Mesenchymal stem cell (in vitro differentiated cells and primary cell): ENCODE measurements around the gene TNFSF11.

ENCODE experiments used
- DNase-seq: peaks from one replicate; pipeline ENCODE4 v3.0.0-alpha.2; 2013
- H2AFZ ChIP-seq: one replicate; pipeline ENCODE4 v1.6.1; 2013; ENCODE audit warnings: low read depth, mild to moderate bottlenecking, control low read depth, inconsistent platforms, low read length, moderate library complexity
- H2AK5ac ChIP-seq: 2 replicates; pipeline ENCODE4 v1.6.1; 2013; ENCODE audit warnings: low read length, moderate library complexity, mild to moderate bottlenecking, inconsistent platforms; ENCODE audit not compliant: severe bottlenecking
- H2BK120ac ChIP-seq: one replicate; pipeline ENCODE4 v1.6.1; 2013; ENCODE audit warnings: low read depth, mild to moderate bottlenecking, inconsistent platforms, low read length, moderate library complexity
- H2BK12ac ChIP-seq, 2 experiments: one replicate each; pipeline ENCODE4 v1.6.1; 2013; ENCODE audit warnings: inconsistent platforms in 2 of 2, low read length in 2 of 2, mild to moderate bottlenecking in 2 of 2, moderate library complexity in 2 of 2, control low read depth in 1 of 2
- H2BK15ac ChIP-seq: one replicate; pipeline ENCODE4 v1.6.1; 2013; ENCODE audit warnings: mild to moderate bottlenecking, low read depth, inconsistent platforms; ENCODE audit not compliant: poor library complexity, severe bottlenecking
- H2BK5ac ChIP-seq: 2 replicates; pipeline ENCODE4 v1.6.1; 2013; ENCODE audit warnings: low read depth, mild to moderate bottlenecking, low read length, control low read depth, inconsistent platforms; ENCODE audit not compliant: poor library complexity, severe bottlenecking
- H3K14ac ChIP-seq, 2 experiments: one replicate each; pipeline ENCODE4 v1.6.1; 2013; ENCODE audit warnings: inconsistent platforms in 2 of 2, low read length in 2 of 2, control low read depth in 1 of 2, mild to moderate bottlenecking in 1 of 2, moderate library complexity in 1 of 2
- H3K18ac ChIP-seq, 2 experiments: one replicate each; pipeline ENCODE4 v1.6.1; 2013; ENCODE audit warnings: inconsistent platforms in 2 of 2, low read length in 2 of 2, control low read depth in 1 of 2, low read depth in 1 of 2, mild to moderate bottlenecking in 1 of 2
- H3K23ac ChIP-seq, 2 experiments: one replicate each; pipeline ENCODE4 v1.6.1; 2013; ENCODE audit warnings: inconsistent platforms in 2 of 2, low read length in 2 of 2, mild to moderate bottlenecking in 2 of 2, moderate library complexity in 2 of 2, control low read depth in 1 of 2
- H3K27ac ChIP-seq: 2 replicates; pipeline ENCODE4 v1.5.1; 2013; ENCODE audit warnings: mild to moderate bottlenecking, moderate library complexity, low read length, control low read depth, inconsistent platforms; ENCODE audit not compliant: poor library complexity, severe bottlenecking
- H3K27me3 ChIP-seq, 2 experiments: 2 replicates each; pipeline versions ENCODE4 v1.6.1 to v1.7.0; 2013; ENCODE audit warnings: low read length in 2 of 2, mild to moderate bottlenecking in 2 of 2, moderate library complexity in 2 of 2, control low read depth in 1 of 2, inconsistent platforms in 1 of 2; ENCODE audit not compliant: control insufficient read depth in 1 of 2, insufficient read depth in 1 of 2
- H3K36me3 ChIP-seq, 2 experiments: 2 replicates each; pipeline versions ENCODE4 v1.6.1 to v1.7.0; 2013; ENCODE audit warnings: low read length in 2 of 2, control low read depth in 1 of 2, inconsistent platforms in 1 of 2, low read depth in 1 of 2, mild to moderate bottlenecking in 1 of 2; ENCODE audit not compliant: insufficient read depth in 2 of 2, control insufficient read depth in 1 of 2
- H3K4ac ChIP-seq, 2 experiments: one replicate each; pipeline ENCODE4 v1.6.1; 2013; ENCODE audit warnings: inconsistent platforms in 2 of 2, low read length in 2 of 2, mild to moderate bottlenecking in 2 of 2, moderate library complexity in 2 of 2, control low read depth in 1 of 2, low read depth in 1 of 2
- H3K4me1 ChIP-seq: 2 replicates; pipeline ENCODE4 v1.6.1; 2013; ENCODE audit warnings: low read depth, low read length, control low read depth; ENCODE audit not compliant: control insufficient read depth, insufficient read depth
- H3K4me2 ChIP-seq: 2 replicates; pipeline ENCODE4 v1.6.1; 2013; ENCODE audit warnings: low read length, mild to moderate bottlenecking, inconsistent platforms; ENCODE audit not compliant: poor library complexity, severe bottlenecking
- H3K4me3 ChIP-seq, 2 experiments: 2 replicates each; pipeline versions ENCODE4 v1.5.1 to v1.7.0; 2013; ENCODE audit warnings: low read length in 2 of 2, mild to moderate bottlenecking in 2 of 2, control low read depth in 1 of 2, low read depth in 1 of 2; ENCODE audit not compliant: insufficient read depth in 1 of 2
- H3K79me1 ChIP-seq: replicated peaks from 2 replicates; pipeline ENCODE4 v1.6.1; 2013; ENCODE audit warnings: mild to moderate bottlenecking, control low read depth, low read length, inconsistent platforms; ENCODE audit not compliant: poor library complexity, severe bottlenecking
- H3K9ac ChIP-seq: 2 replicates; pipeline ENCODE4 v1.7.0; 2013; ENCODE audit warnings: mild to moderate bottlenecking, low read length, moderate library complexity
- H3K9me3 ChIP-seq: 2 replicates; pipeline ENCODE4 v1.7.0; 2013; ENCODE audit warnings: mild to moderate bottlenecking, low read length; ENCODE audit not compliant: control insufficient read depth
- H4K8ac ChIP-seq: one replicate; pipeline ENCODE4 v1.6.1; 2013; ENCODE audit warnings: inconsistent platforms, mild to moderate bottlenecking, low read length, moderate library complexity
- H4K91ac ChIP-seq: one replicate; pipeline ENCODE4 v1.6.1; 2013; ENCODE audit warnings: mild to moderate bottlenecking, low read length, inconsistent platforms
- WGBS: methylation state at CpG from one replicate; pipeline ENCODE4 v1.1.7; 2013; ENCODE audit warnings: mixed read lengths; 5-methylcytosine and 5-hydroxymethylcytosine counted together

Gene TNFSF11

GRCh38 chr13:42617221-42617620 is 43.3 kb downstream of the TNFSF11 start:
- Histone ChIP-seq H3K27ac (no peak overlapping the region), H3K4me3 (no peak overlapping the region), H2AK5ac (no peak overlapping the region), H3K23ac (no peak overlapping the region), H3K27me3 (peaks cover 0 to 13% of the 10 kb centered on the region in 2 experiments), H2AFZ (no peak overlapping the region), H3K18ac (no peak overlapping the region), H3K4me1 (no peaks in the 10 kb centered on the region), H3K36me3 (no peaks in the 10 kb centered on the region), H4K91ac (no peak overlapping the region), H2BK15ac (no peak overlapping the region), H3K4ac (no peak overlapping the region), H3K9ac (no peak overlapping the region), H3K14ac (no peak overlapping the region), H2BK5ac (no peak overlapping the region), H3K9me3 (peaks cover 5% of the 10 kb centered on the region), H2BK120ac (no peak overlapping the region), H3K4me2 (no peak overlapping the region), H3K79me1 (no peaks in the 10 kb centered on the region), H2BK12ac (no peak overlapping the region), H4K8ac (no peak overlapping the region)
- WGBS: 69% methylated on average over 2 of the region's 3 CpGs
- DNase-seq: no peak

GRCh38 chr13:42623916-42624315 is 50.0 kb downstream of the TNFSF11 start:
- no peak for DNase-seq
- Histone ChIP-seq H2AK5ac (no peak overlapping the region), H3K9me3 (no peaks in the 10 kb centered on the region), H2BK5ac (no peak overlapping the region), H3K4me3 (no peak overlapping the region), H2BK120ac (no peak overlapping the region), H4K91ac (no peak overlapping the region), H3K4me2 (no peak overlapping the region), H3K36me3 (no peaks in the 10 kb centered on the region), H3K14ac (no peak overlapping the region), H3K27ac (no peak overlapping the region), H3K27me3 (peaks cover 5 to 6% of the 10 kb centered on the region in 2 experiments), H3K9ac (no peak overlapping the region), H3K79me1 (no peaks in the 10 kb centered on the region), H3K4me1 (no peaks in the 10 kb centered on the region), H2BK12ac (no peak overlapping the region), H3K4ac (no peak overlapping the region), H4K8ac (no peak overlapping the region), H3K18ac (no peak overlapping the region), H3K23ac (no peak overlapping the region), H2BK15ac (no peak overlapping the region), H2AFZ (no peak overlapping the region)
- WGBS: 76% methylated on average over 2 of the region's 2 CpGs

- H3K14ac ChIP-seq: no peak overlapping the region
- 85% methylated on average over 2 of the region's 3 CpGs for WGBS
- no peaks in the 10 kb centered on the region for H3K9me3 ChIP-seq
- H2BK120ac ChIP-seq: no peak overlapping the region
- H3K18ac ChIP-seq: no peak overlapping the region
- H3K79me1 ChIP-seq: no peaks in the 10 kb centered on the region
- H3K23ac ChIP-seq: no peak overlapping the region
- H4K91ac ChIP-seq: no peak overlapping the region
- no peak overlapping the region for H3K9ac ChIP-seq
- no peak overlapping the region for H4K8ac ChIP-seq
- H3K4ac ChIP-seq: no peak overlapping the region
- no peak overlapping the region for H2AK5ac ChIP-seq
- no peak overlapping the region for H3K4me2 ChIP-seq
- no peak overlapping the region for H2BK12ac ChIP-seq
- no peaks in the 10 kb centered on the region for H3K4me1 ChIP-seq
- no peak overlapping the region for H3K27ac ChIP-seq
- no peak overlapping the region for H2BK15ac ChIP-seq
- peaks cover 5 to 7% of the 10 kb centered on the region in 2 experiments for H3K27me3 ChIP-seq
- no peak for DNase-seq
- H2BK5ac ChIP-seq: no peak overlapping the region
- no peak overlapping the region for H3K4me3 ChIP-seq
- no peaks in the 10 kb centered on the region for H3K36me3 ChIP-seq
- no peak overlapping the region for H2AFZ ChIP-seq
Measured at GRCh38 chr13:42625611-42626010, 51.7 kb downstream of the TNFSF11 start.

GRCh38 chr13:42626176-42626860 is 52.4 kb downstream of the TNFSF11 start:
- no peaks in the 10 kb centered on the region for H3K4me1 ChIP-seq
- no peak overlapping the region for H4K91ac ChIP-seq
- H2AFZ ChIP-seq: no peak overlapping the region
- 94% methylated on average over 5 of the region's 5 CpGs for WGBS
- H2BK120ac ChIP-seq: no peak overlapping the region
- no peak overlapping the region for H3K18ac ChIP-seq
- no peak overlapping the region for H3K4me3 ChIP-seq
- no peaks in the 10 kb centered on the region for H3K79me1 ChIP-seq
- H2BK15ac ChIP-seq: no peak overlapping the region
- peaks cover 5 to 7% of the 10 kb centered on the region in 2 experiments for H3K27me3 ChIP-seq
- no peak overlapping the region for H3K4ac ChIP-seq
- H2AK5ac ChIP-seq: no peak overlapping the region
- no peak overlapping the region for H3K23ac ChIP-seq
- no peak for DNase-seq
- H2BK12ac ChIP-seq: no peak overlapping the region
- H3K9ac ChIP-seq: no peak overlapping the region
- H4K8ac ChIP-seq: no peak overlapping the region
- no peaks in the 10 kb centered on the region for H3K36me3 ChIP-seq
- no peak overlapping the region for H3K4me2 ChIP-seq
- H3K14ac ChIP-seq: no peak overlapping the region
- H3K27ac ChIP-seq: no peak overlapping the region
- H3K9me3 ChIP-seq: no peaks in the 10 kb centered on the region
- no peak overlapping the region for H2BK5ac ChIP-seq
